GM11168 (cell line): ENCODE data around the gene FKBP10.

Source experiments
- in situ Hi-C: fragments of 300-500 bp; cut with MboI; formaldehyde crosslinking; loops from one replicate; pipeline ENCODE4 v1.12.0; 2022; ENCODE audit warnings: low sequenced_read_pairs; ENCODE audit not compliant: unreplicated experiment

FKBP10 gene

DNA sequence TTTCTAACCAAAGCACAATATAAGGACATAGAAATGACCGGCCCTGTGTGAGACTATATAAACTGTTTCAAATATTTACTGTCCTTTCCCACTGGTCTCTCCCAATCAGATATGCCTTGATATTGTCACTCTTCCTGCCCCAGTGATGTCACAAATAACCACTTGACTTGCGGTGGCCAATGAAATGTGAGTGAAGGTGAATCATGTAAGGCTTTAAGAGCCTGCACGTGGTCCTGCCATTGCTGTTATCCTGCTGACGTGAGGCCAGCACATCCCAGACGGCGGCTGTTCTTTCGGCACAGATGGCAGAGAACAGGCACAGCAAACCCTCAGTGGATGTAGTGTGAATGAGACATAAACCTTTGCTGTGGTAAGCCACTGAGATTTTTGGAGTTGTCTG lies 57.8 kb downstream of the FKBP10 start:
- in situ Hi-C loops, result no loop called here

DNA sequence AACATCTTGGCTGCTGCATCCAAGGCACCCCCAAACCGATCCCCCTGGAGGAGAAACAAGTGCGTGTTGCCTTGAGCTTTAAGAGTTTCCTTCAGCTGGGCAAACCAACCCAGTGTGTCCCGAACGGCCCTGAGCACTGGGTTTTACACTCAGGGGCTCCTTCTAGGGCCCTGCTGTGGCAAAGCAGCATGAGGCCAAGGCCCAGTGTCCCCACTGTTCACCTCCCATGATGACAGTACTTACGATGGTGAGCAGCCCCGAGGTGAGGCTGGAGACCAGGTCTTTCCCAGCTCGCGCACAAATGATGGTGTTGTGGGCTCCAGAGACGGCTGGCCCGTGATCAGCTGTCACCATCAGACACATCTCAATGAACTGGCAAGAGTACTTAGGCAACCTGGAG lies 59.0 kb downstream of the FKBP10 start:
- in situ Hi-C loops, result no loop called here
